Mesenchymal stem cell (in vitro differentiated cells and primary cell): ENCODE results near the gene RBBP4.

Experiments
- DNase-seq: peaks from one replicate; pipeline ENCODE4 v3.0.0-alpha.2; 2013
- H2AFZ ChIP-seq: one replicate; pipeline ENCODE4 v1.6.1; 2013; ENCODE audit warnings: low read depth, mild to moderate bottlenecking, control low read depth, inconsistent platforms, low read length, moderate library complexity
- H2AK5ac ChIP-seq: 2 replicates; pipeline ENCODE4 v1.6.1; 2013; ENCODE audit warnings: low read length, moderate library complexity, mild to moderate bottlenecking, inconsistent platforms; ENCODE audit not compliant: severe bottlenecking
- H2BK120ac ChIP-seq: one replicate; pipeline ENCODE4 v1.6.1; 2013; ENCODE audit warnings: low read depth, mild to moderate bottlenecking, inconsistent platforms, low read length, moderate library complexity
- H2BK12ac ChIP-seq, 2 experiments: one replicate each; pipeline ENCODE4 v1.6.1; 2013; ENCODE audit warnings: inconsistent platforms in 2 of 2, low read length in 2 of 2, mild to moderate bottlenecking in 2 of 2, moderate library complexity in 2 of 2, control low read depth in 1 of 2
- H2BK15ac ChIP-seq: one replicate; pipeline ENCODE4 v1.6.1; 2013; ENCODE audit warnings: mild to moderate bottlenecking, low read depth, inconsistent platforms; ENCODE audit not compliant: poor library complexity, severe bottlenecking
- H2BK5ac ChIP-seq: 2 replicates; pipeline ENCODE4 v1.6.1; 2013; ENCODE audit warnings: low read depth, mild to moderate bottlenecking, low read length, control low read depth, inconsistent platforms; ENCODE audit not compliant: poor library complexity, severe bottlenecking
- H3K14ac ChIP-seq, 2 experiments: one replicate each; pipeline ENCODE4 v1.6.1; 2013; ENCODE audit warnings: inconsistent platforms in 2 of 2, low read length in 2 of 2, control low read depth in 1 of 2, mild to moderate bottlenecking in 1 of 2, moderate library complexity in 1 of 2
- H3K18ac ChIP-seq, 2 experiments: one replicate each; pipeline ENCODE4 v1.6.1; 2013; ENCODE audit warnings: inconsistent platforms in 2 of 2, low read length in 2 of 2, control low read depth in 1 of 2, low read depth in 1 of 2, mild to moderate bottlenecking in 1 of 2
- H3K23ac ChIP-seq, 2 experiments: one replicate each; pipeline ENCODE4 v1.6.1; 2013; ENCODE audit warnings: inconsistent platforms in 2 of 2, low read length in 2 of 2, mild to moderate bottlenecking in 2 of 2, moderate library complexity in 2 of 2, control low read depth in 1 of 2
- H3K27ac ChIP-seq: 2 replicates; pipeline ENCODE4 v1.5.1; 2013; ENCODE audit warnings: mild to moderate bottlenecking, moderate library complexity, low read length, control low read depth, inconsistent platforms; ENCODE audit not compliant: poor library complexity, severe bottlenecking
- H3K27me3 ChIP-seq, 2 experiments: 2 replicates each; pipeline versions ENCODE4 v1.6.1 to v1.7.0; 2013; ENCODE audit warnings: low read length in 2 of 2, mild to moderate bottlenecking in 2 of 2, moderate library complexity in 2 of 2, control low read depth in 1 of 2, inconsistent platforms in 1 of 2; ENCODE audit not compliant: control insufficient read depth in 1 of 2, insufficient read depth in 1 of 2
- H3K36me3 ChIP-seq, 2 experiments: 2 replicates each; pipeline versions ENCODE4 v1.6.1 to v1.7.0; 2013; ENCODE audit warnings: low read length in 2 of 2, control low read depth in 1 of 2, inconsistent platforms in 1 of 2, low read depth in 1 of 2, mild to moderate bottlenecking in 1 of 2; ENCODE audit not compliant: insufficient read depth in 2 of 2, control insufficient read depth in 1 of 2
- H3K4ac ChIP-seq, 2 experiments: one replicate each; pipeline ENCODE4 v1.6.1; 2013; ENCODE audit warnings: inconsistent platforms in 2 of 2, low read length in 2 of 2, mild to moderate bottlenecking in 2 of 2, moderate library complexity in 2 of 2, control low read depth in 1 of 2, low read depth in 1 of 2
- H3K4me1 ChIP-seq: 2 replicates; pipeline ENCODE4 v1.6.1; 2013; ENCODE audit warnings: low read depth, low read length, control low read depth; ENCODE audit not compliant: control insufficient read depth, insufficient read depth
- H3K4me2 ChIP-seq: 2 replicates; pipeline ENCODE4 v1.6.1; 2013; ENCODE audit warnings: low read length, mild to moderate bottlenecking, inconsistent platforms; ENCODE audit not compliant: poor library complexity, severe bottlenecking
- H3K4me3 ChIP-seq, 2 experiments: 2 replicates each; pipeline versions ENCODE4 v1.5.1 to v1.7.0; 2013; ENCODE audit warnings: low read length in 2 of 2, mild to moderate bottlenecking in 2 of 2, control low read depth in 1 of 2, low read depth in 1 of 2; ENCODE audit not compliant: insufficient read depth in 1 of 2
- H3K79me1 ChIP-seq: replicated peaks from 2 replicates; pipeline ENCODE4 v1.6.1; 2013; ENCODE audit warnings: mild to moderate bottlenecking, control low read depth, low read length, inconsistent platforms; ENCODE audit not compliant: poor library complexity, severe bottlenecking
- H3K9ac ChIP-seq: 2 replicates; pipeline ENCODE4 v1.7.0; 2013; ENCODE audit warnings: mild to moderate bottlenecking, low read length, moderate library complexity
- H3K9me3 ChIP-seq: 2 replicates; pipeline ENCODE4 v1.7.0; 2013; ENCODE audit warnings: mild to moderate bottlenecking, low read length; ENCODE audit not compliant: control insufficient read depth
- H4K8ac ChIP-seq: one replicate; pipeline ENCODE4 v1.6.1; 2013; ENCODE audit warnings: inconsistent platforms, mild to moderate bottlenecking, low read length, moderate library complexity
- H4K91ac ChIP-seq: one replicate; pipeline ENCODE4 v1.6.1; 2013; ENCODE audit warnings: mild to moderate bottlenecking, low read length, inconsistent platforms
- WGBS: methylation state at CpG from one replicate; pipeline ENCODE4 v1.1.7; 2013; ENCODE audit warnings: mixed read lengths; 5-methylcytosine and 5-hydroxymethylcytosine counted together

RBBP4 gene

GRCh38 chr1:32701951-32702598 is 51.1 kb downstream of the RBBP4 start:
- Histone ChIP-seq H3K4me1 (peaks cover 26% of the 10 kb centered on the region), H3K4me3 (peak overlapping the region; percentile 75 to 98), H2AFZ (no peak overlapping the region), H2AK5ac (no peak overlapping the region), H3K9me3 (no peaks in the 10 kb centered on the region), H3K9ac (peak overlapping the region; percentile 93), H3K79me1 (peaks cover 5% of the 10 kb centered on the region), H3K4ac (peak overlapping the region; percentile 75 to 84), H3K4me2 (peak overlapping the region; percentile 93), H3K27me3 (no peaks in the 10 kb centered on the region), H2BK12ac (peak overlapping the region; percentile 40 to 79), H4K91ac (peak overlapping the region; percentile 85), H3K18ac (peak overlapping the region; percentile 42 to 91), H2BK5ac (peak overlapping the region; percentile 69), H3K23ac (peak overlapping the region in 1 of 2 experiments; percentile 42), H3K14ac (no peak overlapping the region), H3K27ac (peak overlapping the region; percentile 85), H2BK120ac (peak overlapping the region; percentile 95), H4K8ac (peak overlapping the region; percentile 61), H3K36me3 (peaks cover 1 to 7% of the 10 kb centered on the region in 2 experiments), H2BK15ac (peak overlapping the region; percentile 99)
- WGBS = 6% methylated on average over 18 of the region's 27 CpGs
- DNase-seq = peak; percentile 57

- H2AK5ac ChIP-seq = peak within 1 kb of the TSS; percentile 98
- peak within 1 kb of the TSS; percentile 99 for H4K91ac ChIP-seq
- H3K14ac ChIP-seq = peak within 1 kb of the TSS; percentile 62 to 95
These were observed 51.8 kb downstream of the RBBP4 start, which contains the start of gene SYNC for GRCh38 chr1:32702599-32703478. TSS of gene SYNC (minus strand) at chr1:32702770. CDS start at chr1:32702660, 110 bp downstream.

GRCh38 chr1:32703479-32704291 is 52.7 kb downstream of the RBBP4 start:
- H2AFZ ChIP-seq = no peak overlapping the region
- H2BK5ac ChIP-seq = peak overlapping the region; percentile 100
- H3K79me1 ChIP-seq = peaks cover 5% of the 10 kb centered on the region
- peak overlapping the region; percentile 95 for H2BK120ac ChIP-seq
- peak; percentile 96 for DNase-seq
- peaks cover 0 to 3% of the 10 kb centered on the region in 2 experiments for H3K36me3 ChIP-seq
- H3K18ac ChIP-seq = peak overlapping the region; percentile 97 to 98
- peak overlapping the region; percentile 87 for H2BK15ac ChIP-seq
- H3K27me3 ChIP-seq = no peaks in the 10 kb centered on the region
- peak overlapping the region in 1 of 2 experiments; percentile 75 for H3K23ac ChIP-seq
- H3K9ac ChIP-seq = peak overlapping the region; percentile 93
- H4K91ac ChIP-seq = peak overlapping the region; percentile 99
- peak overlapping the region; percentile 59 to 98 for H2BK12ac ChIP-seq
- peak overlapping the region; percentile 20 to 99 for H3K4ac ChIP-seq
- H3K27ac ChIP-seq = peak overlapping the region; percentile 98
- WGBS = 24% methylated on average over 17 of the region's 18 CpGs
- peak overlapping the region; percentile 93 for H3K4me2 ChIP-seq
- peaks cover 26% of the 10 kb centered on the region for H3K4me1 ChIP-seq
- peak overlapping the region; percentile 98 for H2AK5ac ChIP-seq
- peak overlapping the region in 1 of 2 experiments; percentile 79 for H3K14ac ChIP-seq
- peak overlapping the region; percentile 75 to 82 for H3K4me3 ChIP-seq
- H3K9me3 ChIP-seq = no peaks in the 10 kb centered on the region
- H4K8ac ChIP-seq = peak overlapping the region; percentile 99

More at GRCh38 chr1:32702599-32703478, 51.8 kb downstream of the RBBP4 start, which contains the start of gene SYNC:
- Histone ChIP-seq H2BK15ac (peak within 1 kb of the TSS; percentile 99), H3K27me3 (no peaks in the 10 kb centered on the region), H4K8ac (peak within 1 kb of the TSS; percentile 99), H3K79me1 (peaks cover 5% of the 10 kb centered on the region), H3K18ac (peak within 1 kb of the TSS; percentile 97 to 98), H3K4me1 (peaks cover 26% of the 10 kb centered on the region), H3K4me2 (peak within 1 kb of the TSS; percentile 93), H3K36me3 (peaks cover 0 to 3% of the 10 kb centered on the region in 2 experiments), H3K9ac (peak within 1 kb of the TSS; percentile 93), H2BK120ac (peak within 1 kb of the TSS; percentile 95), H2BK5ac (peak within 1 kb of the TSS; percentile 100), H2BK12ac (peak within 1 kb of the TSS; percentile 79 to 98), H3K27ac (peak within 1 kb of the TSS; percentile 98), H3K9me3 (no peaks in the 10 kb centered on the region), H3K4ac (peak within 1 kb of the TSS; percentile 91 to 99), H3K23ac (peak within 1 kb of the TSS in 1 of 2 experiments; percentile 99), H2AFZ (peak within 1 kb of the TSS; percentile 56), H3K4me3 (peak within 1 kb of the TSS; percentile 75 to 98)
- peak; percentile 69 for DNase-seq
- WGBS = 2% methylated on average over 32 of the region's 70 CpGs
